Activated CD4-positive, alpha-beta T cell treated with anti-CD3 and anti-CD28 coated beads for 1 hour (primary cell): ENCODE data around the gene SNAP25.

Experiments used
- DNase-seq: peaks from one replicate; pipeline ENCODE4 v3.0.0-alpha.2; 2020

Gene SNAP25

DNA sequence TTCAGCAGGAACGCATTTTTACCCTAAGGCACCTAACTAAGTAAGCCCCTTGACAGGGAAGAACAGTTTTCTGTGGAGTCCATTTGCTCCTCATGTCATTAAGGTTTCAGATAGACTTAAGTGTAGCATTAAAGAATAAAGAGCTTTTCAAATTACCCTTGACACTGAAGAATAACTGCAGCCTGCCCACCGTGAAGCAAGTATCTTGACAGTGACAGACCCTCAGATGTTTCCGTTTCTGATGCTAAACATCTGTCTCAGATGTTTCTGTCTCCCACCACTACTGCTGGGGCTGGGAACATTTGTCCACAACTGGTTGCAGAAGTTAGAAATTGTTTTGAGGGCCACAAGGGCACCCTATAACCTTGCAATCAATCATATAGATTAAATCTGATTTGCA, 50.0 kb downstream of the SNAP25 start:
- DNase-seq = no peak

DNA sequence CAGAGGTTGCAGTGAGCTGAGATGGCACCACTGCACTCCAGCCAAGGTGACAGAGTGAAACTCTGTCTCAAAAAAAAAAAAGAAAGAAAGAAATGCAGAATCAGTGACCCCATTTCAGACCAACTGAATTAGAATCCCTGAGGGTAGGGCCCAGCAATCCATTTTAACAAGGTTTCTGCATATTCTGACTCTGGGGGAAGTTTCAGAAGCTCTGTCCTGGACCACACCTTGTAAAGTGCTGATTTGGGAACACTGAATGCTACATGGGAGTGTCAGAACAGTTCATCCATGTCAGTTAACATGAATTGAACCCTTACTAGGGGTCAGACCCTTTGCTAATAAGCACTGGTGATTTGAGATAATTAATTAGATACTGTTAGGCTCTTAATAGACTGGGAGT, 52.0 kb downstream of the SNAP25 start:
- no peak for DNase-seq

DNA sequence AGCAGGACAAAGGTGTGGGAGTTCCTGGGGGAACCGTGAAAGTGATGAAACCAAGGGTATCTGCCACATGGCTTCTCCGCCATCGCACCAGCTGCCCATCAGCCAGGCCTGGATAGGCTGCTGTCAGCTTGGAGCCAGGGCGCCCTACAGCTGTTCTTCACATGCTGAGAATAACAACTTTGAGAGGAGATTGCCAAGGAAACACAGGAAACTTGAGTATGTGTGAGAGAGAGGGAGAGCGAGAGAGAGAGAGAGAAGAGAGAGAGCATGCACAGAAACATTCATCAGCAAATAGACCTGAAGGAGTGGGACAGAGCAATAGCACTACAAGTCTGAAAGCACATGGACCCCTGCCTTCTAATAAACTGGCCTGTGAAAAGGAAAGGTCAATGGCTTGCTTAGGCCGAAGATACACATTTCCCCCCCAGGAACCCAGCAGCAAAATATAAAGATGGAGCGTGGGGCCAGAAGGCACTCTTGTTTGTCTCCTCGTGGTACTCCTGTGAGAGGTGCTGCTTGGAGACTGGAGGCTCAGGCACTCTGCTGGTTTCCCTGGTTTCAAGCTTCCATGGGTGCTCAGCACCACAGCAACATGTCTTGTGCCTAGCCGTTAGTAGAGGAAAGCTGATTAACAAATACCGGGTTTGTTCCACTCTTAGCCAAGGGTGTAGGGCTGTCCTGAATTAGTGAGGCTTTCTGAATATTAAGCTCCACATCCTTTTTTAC, 53.0 kb downstream of the SNAP25 start:
- DNase-seq = no peak

DNA sequence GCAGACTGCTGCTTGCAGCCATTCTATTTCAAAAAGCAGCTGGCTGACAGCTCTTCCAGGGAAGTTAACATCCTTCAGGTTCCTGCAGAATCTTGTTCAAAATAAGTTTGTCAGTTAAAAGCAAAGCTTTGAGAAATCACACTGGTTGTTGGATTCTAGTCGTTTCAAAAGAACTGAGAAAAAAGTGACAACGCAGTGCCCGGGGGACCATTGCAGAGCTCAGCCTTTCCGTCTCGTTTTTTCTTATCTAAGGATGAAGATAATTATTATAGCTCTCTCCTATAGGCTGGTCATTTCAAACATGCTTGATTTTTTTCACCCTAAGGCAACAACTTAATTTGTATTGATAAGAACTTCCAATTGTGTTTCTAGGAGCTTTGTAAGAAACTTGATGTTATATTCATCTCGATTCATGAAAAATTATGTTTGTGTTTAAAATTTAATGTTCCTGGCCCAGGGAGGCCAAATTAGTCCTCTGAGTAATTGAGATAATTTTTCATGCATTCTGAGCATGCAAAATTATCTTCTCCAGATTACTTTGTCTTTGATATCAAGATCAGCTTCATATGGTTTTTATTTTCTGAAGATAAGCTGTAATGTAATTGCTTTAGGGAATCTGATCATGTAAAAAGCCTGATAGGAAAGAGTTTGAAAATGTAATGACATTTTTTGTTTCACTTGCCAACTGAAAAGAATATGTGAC, 58.4 kb downstream of the SNAP25 start:
- no peak for DNase-seq

DNA sequence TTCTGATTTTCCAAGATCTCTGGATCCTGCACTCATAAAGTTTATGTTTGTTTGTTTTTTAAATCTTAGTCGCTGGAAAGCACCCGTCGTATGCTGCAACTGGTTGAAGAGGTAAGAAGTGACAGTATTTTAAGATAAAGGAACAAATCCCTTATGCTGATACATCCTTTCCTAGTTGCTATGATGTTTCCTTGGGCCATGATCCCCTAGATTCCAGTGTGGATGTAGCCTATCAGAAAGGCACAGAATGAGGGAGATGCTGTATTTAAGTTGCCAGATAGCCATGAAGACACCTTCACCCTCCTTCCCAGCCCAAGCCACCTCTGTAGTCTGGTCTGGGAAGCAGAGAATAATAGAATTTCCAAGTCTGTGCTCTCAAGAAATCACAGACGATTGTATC, 59.0 kb downstream of the SNAP25 start:
- no peak for DNase-seq

DNA sequence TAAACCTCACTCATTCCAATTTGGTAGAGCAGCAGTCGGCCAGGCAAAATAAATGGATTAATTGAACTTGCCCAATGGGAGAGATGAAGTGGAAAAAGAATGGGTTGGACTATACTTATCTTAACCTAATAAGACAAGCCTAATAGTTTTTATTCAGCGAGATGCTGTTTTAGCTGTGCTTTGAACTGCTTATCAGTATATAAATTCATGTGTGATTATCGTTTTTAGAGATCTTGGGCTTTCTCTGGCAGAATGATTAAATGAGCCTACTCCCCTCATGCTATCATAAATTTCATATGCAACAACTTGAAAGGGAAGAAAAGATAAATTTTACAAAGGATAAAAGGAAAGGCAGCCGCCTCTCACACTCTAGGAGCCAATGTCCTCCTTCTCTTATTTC, 59.8 kb downstream of the SNAP25 start:
- no peak for DNase-seq

DNA sequence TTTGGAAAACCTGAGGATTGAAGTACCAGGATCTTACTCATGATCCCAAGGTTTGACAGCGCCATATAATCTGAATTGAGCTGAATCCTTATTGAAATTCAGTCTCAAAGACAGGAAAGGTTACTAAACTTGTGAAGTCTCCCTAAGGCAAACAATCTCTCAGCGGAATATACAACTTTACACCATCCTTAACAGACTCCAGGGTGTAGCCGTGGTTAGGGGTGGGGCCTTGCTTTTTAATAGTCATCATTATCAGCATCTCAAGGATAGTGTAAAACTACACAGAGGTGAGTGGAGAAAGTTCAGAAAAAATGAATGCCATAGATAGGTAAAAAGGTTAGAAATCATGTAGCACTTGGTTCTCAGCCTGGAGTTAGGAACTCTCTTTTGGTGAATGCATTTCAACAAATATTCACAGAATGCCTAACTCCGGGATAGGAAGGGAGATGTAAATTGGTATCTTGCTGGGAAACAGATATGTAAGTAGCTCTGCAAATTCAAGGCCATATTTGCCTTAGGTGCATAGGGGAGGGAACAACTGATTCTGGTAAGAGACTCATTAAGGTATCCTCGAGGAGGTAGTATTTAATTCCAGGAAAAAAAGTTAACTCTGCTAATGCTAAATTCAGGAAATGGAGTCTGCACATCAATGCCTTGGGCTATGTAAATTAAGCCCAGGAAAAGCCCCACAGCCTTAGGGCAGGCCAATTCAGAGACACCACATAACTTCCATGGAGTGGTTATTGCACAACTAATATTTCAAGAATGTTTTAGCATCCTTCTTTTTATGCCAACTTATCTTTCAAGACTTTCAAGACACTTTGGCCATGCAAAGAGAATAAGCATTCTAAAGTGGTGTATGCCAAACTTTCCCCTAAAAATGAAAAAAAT, 61.6 kb downstream of the SNAP25 start:
- DNase-seq = no peak

DNA sequence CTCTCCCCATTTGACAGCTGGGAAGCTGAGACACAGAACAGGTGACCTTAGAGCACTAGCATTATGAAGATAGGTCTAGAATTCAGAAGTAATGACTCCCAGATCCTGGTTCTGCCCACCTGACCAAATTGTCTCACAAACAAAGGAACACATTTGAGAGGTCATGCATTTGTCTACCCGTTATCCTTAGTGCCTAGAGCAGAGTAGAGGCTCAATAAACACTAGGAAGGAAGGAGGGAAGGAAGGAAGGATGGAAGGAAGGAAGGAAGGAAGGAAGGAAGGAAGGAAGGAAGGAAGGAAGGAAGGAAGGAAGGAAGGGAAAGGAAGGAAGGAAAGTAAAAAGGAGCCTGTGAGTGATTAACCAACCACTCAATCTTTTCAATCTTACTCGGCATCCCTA, 63.3 kb downstream of the SNAP25 start:
- no peak for DNase-seq

DNA sequence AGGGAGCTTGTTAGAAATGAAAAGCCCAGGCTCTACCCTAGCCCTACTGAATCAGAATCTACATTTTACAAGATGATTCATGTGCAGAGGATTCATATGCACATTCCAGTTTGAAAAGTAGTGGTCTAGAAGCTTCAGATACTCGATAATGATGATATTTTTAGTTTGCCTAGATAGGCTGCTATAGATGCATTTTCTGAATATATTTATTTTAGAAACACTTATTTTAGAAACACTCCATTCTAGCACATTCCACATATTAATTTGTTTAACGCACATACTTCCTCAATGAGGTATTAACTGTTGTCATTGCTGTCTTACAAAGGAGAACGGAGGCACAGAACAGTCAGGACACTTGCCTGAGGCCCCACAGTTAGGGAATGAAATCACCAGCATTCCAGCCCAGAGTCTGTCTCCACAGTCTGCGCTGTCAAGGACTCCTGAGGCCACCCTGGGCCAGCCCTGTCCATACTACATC, 64.4 kb downstream of the SNAP25 start:
- no peak for DNase-seq

DNA sequence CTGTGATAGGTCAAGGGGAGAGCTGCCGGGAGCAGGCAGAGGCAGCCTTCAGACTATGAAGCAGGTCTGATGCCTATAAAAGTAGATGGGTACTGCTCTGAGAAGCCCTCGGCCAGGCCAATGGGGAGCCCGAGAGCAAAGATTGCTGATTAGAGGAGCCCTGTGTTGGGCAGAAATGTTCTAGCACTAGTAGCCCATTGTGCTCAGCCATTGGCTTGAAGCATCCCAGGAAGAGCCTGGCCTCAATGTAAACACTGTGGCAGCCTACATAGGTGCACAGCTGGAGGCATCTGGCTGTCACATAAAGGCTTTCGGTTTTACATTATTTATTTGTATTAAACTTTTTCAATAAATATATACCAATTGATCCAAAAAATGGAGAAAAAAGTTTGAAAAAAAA, 67.7 kb downstream of the SNAP25 start:
- DNase-seq = no peak

DNA sequence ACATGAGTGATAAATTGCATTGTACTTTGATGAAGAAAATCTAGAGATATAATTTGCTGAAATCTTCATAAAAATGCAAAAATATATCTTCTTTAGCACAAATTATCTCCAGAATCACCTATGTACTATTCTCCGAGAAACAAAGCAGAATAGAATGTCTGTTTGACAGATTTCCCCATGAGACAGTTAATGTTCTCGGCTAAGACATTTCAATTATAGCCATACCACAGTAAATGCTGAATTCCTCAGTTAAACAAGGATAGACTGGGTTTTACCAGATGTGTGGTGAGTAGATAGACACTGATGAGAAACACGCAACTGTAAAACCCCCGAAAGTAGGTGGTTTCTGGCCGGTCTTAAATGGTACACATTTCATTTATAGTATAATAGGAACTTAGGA, 69.8 kb downstream of the SNAP25 start:
- no peak for DNase-seq

DNA sequence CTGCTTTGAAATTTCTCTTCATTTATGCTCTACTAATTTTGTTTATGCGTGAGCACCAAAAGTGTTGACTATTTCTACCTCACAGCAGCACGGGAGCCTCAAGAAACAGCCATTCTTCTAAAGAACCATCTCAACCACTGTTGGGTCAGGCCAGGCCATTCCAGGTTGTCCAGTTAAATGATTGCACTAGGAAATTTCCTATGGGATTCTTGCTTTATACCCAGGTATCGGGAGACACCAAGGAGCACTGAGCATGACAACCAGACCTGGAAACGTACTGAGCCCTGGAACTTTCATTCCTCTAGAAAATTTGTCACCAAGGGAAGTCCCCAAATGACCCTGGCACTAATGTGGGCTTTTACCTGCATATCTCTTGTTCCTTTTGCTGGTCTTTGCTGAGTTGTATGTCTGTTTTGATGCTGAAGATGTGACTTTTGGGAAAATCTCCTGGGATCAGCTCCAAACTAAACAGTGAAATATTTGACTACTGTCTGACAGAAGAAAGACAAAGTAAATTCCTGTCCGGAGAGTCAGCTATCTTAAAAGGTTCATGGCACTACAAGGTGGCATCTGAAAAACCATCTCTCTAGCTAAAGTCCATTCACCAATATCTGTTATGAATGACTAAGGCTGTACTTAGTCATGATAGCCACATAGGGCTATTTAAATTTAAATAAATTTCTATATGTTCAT, 70.5 kb downstream of the SNAP25 start:
- no peak for DNase-seq

DNA sequence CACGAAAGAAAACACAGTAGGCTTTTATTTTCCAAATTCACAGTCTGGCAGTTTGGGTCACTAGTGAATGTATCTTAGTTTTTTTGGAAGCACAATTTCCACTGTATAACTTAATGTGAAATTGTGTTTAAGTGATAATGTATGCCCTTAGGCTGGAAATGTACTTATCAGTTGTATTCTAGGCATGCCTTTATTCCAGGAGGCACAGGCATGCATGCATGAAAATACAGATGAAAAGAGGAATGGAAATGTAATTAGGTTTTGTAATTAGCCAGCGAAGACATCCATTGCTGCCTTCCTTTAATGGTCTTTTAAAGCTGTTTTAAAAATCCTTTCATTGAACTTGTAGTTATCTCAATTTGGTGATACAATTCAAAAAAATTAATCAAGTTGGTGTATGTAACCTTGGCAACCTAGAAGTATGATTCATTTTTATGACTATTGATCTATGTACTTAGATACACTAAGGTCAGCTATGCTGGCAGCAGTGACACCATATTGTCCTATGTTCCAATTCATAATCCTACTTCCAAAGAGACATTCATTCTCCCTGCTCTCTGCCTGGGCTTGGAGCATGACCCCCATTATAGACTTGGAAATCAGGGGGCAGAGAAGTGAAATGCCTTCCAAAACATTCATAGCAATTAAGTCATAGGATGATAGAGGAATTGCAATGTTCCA, 73.1 kb downstream of the SNAP25 start:
- DNase-seq = no peak

DNA sequence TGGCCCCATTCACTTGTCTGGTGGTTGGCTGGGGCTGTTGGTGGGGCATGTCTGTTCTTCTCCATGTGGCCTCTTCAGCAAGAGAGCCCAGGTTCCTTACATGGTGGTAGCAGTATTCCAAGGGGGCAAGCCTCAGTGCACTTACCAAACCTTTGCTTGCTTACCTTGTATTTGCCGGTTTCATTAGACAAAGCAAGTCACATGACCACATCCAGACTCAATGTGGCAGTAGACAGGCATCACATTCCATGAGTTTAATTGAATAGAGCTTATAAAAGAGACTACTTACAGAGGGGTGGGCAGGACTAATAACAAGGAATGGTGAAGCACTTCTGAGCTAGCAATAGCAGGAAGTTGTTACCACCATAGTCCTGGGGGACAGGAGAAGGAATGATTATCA, 78.6 kb downstream of the SNAP25 start:
- DNase-seq = no peak

DNA sequence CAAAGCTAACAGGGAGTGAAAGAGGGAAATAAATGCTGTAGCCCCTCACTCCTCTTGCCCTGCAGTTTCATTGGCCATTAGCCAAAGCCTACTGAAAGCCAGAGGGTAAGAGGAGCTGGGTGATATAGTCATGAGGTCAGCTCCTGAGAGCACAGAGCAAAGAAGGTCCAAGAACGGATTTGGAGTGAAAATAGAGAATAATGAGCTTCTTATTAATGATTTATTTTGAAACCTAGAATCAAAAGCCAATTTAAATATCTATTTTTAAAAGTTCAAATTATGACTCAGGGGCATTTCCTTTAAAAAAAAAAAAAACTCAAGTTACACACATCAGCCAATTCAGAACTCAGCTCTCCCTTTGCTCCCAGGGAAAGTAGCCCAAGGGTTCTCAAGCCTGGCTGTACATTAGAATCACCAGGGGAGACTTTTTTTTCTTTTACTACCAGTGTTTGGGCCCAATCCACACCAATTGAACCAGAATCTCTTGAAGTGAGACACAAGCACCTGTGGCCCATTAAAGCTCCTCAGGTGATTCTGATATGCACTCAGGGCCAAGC, 79.1 kb downstream of the SNAP25 start:
- no peak for DNase-seq

DNA sequence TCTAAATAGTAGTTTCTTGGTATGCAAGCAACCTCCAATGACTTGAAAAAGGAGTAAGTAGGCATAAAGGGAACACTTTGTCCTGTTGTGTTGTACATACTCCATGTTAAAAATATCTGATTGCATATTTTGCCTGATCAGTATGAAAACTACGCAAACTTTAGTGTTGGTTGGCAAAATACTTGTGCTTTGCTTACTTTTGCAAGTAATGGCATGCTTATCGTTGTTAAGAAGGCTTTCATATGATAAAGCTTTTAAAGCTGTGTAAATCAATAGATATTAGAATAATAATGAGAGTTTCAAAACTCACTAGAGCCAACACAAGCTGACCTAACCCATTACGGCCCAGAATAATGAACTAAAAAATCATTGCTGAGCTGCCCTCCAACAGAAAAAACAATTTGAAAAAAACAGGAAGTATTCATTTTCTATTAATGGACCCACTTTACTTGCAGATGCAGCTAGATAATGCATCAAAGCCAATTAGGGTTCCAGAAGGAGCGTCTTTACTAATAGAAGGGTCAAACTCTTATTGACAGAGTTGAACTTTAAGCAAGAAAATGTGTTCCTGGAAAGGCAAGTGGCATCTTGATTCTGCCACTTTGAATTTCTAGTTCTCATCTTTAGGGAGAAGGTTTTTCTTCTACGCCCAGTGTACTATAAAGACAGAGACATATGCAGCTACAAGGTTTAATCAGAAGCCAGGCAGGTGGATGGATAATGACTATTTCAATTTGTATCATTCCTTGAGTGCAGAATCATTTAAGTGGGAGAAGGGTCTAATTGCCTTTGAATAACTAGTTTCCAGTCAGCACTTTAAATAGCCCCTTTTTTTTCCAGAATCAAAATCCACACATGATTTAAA, 82.2 kb downstream of the SNAP25 start:
- DNase-seq = no peak

DNA sequence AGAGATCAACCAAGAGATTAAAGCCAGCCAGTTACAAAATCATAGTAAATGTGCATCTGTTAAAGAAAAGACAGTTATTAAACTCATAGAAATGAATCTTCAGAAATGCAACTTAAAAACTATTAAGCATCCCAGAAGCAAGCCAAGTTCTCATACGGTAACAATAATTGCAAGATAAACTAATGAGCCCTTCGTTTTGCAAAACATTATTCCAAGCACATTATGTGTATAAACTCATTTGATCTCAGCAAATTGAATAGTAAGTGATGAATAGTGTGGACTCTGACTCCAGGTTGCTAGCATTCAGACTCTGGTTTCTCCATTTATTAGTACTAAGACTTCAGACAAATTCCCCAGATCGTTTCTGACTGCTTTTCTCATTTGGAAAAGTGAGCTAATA, 85.2 kb downstream of the SNAP25 start:
- DNase-seq = no peak

DNA sequence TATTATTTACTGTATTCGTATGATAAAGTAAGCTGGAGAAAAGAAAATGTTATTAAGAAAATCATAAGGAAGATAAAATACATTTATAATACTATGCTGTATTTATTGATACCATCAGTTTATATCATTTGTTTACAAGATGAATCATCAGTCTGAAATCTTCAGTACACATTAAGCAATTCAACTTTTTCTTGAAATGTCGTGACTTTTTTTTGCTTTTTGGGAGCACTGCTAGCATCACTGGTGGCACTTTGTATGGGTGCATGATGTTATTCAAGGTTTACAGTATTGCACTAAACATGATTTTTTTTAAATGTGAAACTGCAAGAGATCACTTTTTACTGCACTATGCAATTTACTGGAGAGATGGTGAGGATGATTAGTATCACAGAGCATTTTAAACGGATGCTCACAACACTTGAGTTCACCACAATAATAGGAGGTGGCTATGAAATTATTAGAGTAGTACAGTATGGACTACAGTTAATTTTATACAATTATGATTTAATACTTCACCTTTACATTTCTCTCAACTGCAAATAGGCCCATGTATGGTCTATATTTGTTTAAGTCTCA, 85.9 kb downstream of the SNAP25 start:
- DNase-seq = no peak

DNA sequence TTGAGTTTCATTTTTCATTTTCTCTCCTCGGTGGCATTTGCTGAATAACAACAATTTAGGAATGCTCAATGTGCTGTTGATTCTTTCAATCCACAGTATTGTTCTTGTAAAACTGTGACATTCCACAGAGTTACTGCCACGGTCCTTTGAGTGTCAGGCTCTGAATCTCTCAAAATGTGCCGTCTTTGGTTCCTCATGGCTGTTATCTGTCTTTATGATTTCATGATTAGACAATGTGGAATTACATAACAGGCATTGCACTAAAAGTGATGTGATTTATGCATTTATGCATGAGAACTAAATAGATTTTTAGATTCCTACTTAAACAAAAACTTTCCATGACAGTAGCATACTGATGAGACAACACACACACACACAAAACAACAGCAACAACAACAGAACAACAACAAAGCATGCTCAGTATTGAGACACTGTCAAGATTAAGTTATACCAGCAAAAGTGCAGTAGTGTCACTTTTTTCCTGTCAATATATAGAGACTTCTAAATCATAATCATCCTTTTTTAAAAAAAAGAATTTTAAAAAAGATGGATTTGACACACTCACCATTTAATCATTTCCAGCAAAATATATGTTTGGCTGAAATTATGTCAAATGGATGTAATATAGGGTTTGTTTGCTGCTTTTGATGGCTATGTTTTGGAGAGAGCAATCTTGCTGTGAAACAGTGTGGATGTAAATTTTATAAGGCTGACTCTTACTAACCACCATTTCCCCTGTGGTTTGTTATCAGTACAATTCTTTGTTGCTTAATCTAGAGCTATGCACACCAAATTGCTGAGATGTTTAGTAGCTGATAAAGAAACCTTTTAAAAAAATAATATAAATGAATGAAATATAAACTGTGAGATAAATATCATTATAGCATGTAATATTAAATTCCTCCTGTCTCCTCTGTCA, 88.1 kb downstream of the SNAP25 start:
- DNase-seq = no peak

DNA sequence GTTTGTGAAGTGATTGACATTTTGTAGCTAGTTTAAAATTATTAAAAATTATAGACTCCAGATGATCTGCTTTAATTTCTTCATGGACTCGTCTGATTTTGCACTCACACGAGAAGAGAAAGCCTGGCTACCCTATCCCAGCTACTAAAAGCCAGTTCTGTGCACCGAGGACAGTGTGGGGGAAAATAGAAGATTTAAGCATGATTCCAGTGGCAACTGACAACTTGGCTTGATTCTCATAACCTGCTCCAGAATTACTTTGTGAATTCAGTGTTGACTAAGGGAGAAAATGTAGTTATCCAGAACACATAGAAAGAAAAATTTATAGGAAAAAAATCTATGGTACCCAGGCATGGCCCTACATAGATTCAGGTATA, 88.7 kb downstream of the SNAP25 start:
- DNase-seq = no peak
